ENCODE data around the gene FXN. TPM values are rescaled to one million over a fixed set of nuclear protein-coding genes. Genes with fewer than 3 reads are reported as not detected.
A peak's percentile ranks its signal among the peaks of the same experiment; 100 is the strongest.

The FXN gene
- total and polyA plus RNA-seq, 4 experiments from 2014 or later: 14.6 to 65.6 (median 33.2) TPM

GRCh38 chr9:69020301-69021145 lies 15.0 kb upstream of the FXN start:
- Mint-ChIP-seq H3K9me3 (peaks cover 0 to 3% (median 0%) of the 10 kb centered on the region in 8 donors), H3K27me3 (no peaks in the 10 kb centered on the region), H3K36me3 (no peaks in the 10 kb centered on the region), H3K4me3 (peak overlapping the region in 6 of 8 donors; percentile 7 to 73 (median 58)), H3K27ac (peak overlapping the region; percentile 1 to 86 (median 68)), H3K4me1 (peaks cover 17 to 35% (median 25%) of the 10 kb centered on the region in 4 donors)
- ChIA-PET CTCF (ENCODE audit: partially characterized antibody) (interaction anchor here (0.9 to 2.8 kb wide), 12 partner anchors 8 to 437 kb away, joined by 3 to 40 read pairs (median 4); partner anchors contain the start of gene FXN), POLR2A (ENCODE audit: partially characterized antibody) (interaction anchor here (1.0 to 1.8 kb wide), 9 partner anchors 8 to 241 kb away, joined by 3 to 18 read pairs (median 6); partner anchors contain the start of gene FXN)
- Histone ChIP-seq H3K4me1 (ENCODE audit: insufficient read depth, low read length) (peaks cover 24% of the 10 kb centered on the region), H3K9me3 (ENCODE audit: control insufficient read depth in 1 of 2, low read length in 2 of 2) (no peaks in the 10 kb centered on the region), H3K27ac (ENCODE audit: low read depth, low read length) (no peak overlapping the region), H3K4me3 (ENCODE audit: low read length in 2 of 2) (no peak overlapping the region), H3K36me3 (ENCODE audit: insufficient read depth, low read length) (no peaks in the 10 kb centered on the region), H3K27me3 (ENCODE audit: insufficient read depth, low read length) (no peaks in the 10 kb centered on the region)
- no peak for DNase-seq
- intact Hi-C loops (cut with micrococcal nuclease): loop anchor here (1.0 kb wide), 1 partner anchor 15 kb away; the partner anchor contains the start of gene FXN

- Histone ChIP-seq H3K27ac (ENCODE audit: low read depth, low read length) (no peak overlapping the region), H3K27me3 (ENCODE audit: insufficient read depth, low read length) (no peaks in the 10 kb centered on the region), H3K36me3 (ENCODE audit: insufficient read depth, low read length) (no peaks in the 10 kb centered on the region), H3K4me1 (ENCODE audit: insufficient read depth, low read length) (peaks cover 42% of the 10 kb centered on the region), H3K4me3 (ENCODE audit: low read length in 2 of 2) (no peak overlapping the region), H3K9me3 (ENCODE audit: control insufficient read depth in 1 of 2, low read length in 2 of 2) (no peaks in the 10 kb centered on the region)
- H3K4me1 Mint-ChIP-seq: peaks cover 28 to 44% (median 37%) of the 10 kb centered on the region in 4 donors
- ChIA-PET POLR2A (ENCODE audit: partially characterized antibody) (interaction anchor here (2.6 kb wide), 1 partner anchor 12 kb away, joined by 14 read pairs; the partner anchor contains the start of gene FXN), CTCF (ENCODE audit: partially characterized antibody) (interaction anchor here (1.8 to 5.3 kb wide), 3 partner anchors 11 to 26 kb away, joined by 6 to 43 read pairs (median 7); partner anchors contain the start of gene FXN)
- intact Hi-C loops (cut with micrococcal nuclease): no loop called here
- DNase-seq: no peak
- no peaks in the 10 kb centered on the region for H3K36me3 Mint-ChIP-seq
- H3K27me3 Mint-ChIP-seq: no peaks in the 10 kb centered on the region
- H3K9me3 Mint-ChIP-seq: peaks cover 0 to 2% (median 0%) of the 10 kb centered on the region in 8 donors
- H3K27ac Mint-ChIP-seq: peak overlapping the region in 1 of 7 donors; percentile 32
- no peak overlapping the region for H3K4me3 Mint-ChIP-seq
Observed at GRCh38 chr9:69023650-69024049, 11.9 kb upstream of the FXN start.

GRCh38 chr9:69027355-69028097 lies 8.0 kb upstream of the FXN start:
- H3K4me1 Mint-ChIP-seq: peaks cover 27 to 55% (median 41%) of the 10 kb centered on the region in 4 donors
- H3K36me3 Mint-ChIP-seq: no peaks in the 10 kb centered on the region
- Histone ChIP-seq H3K9me3 (ENCODE audit: control insufficient read depth in 1 of 2, low read length in 2 of 2) (no peaks in the 10 kb centered on the region), H3K4me3 (ENCODE audit: low read length in 2 of 2) (no peak overlapping the region), H3K27me3 (ENCODE audit: insufficient read depth, low read length) (no peaks in the 10 kb centered on the region), H3K4me1 (ENCODE audit: insufficient read depth, low read length) (peaks cover 49% of the 10 kb centered on the region), H3K27ac (ENCODE audit: low read depth, low read length) (no peak overlapping the region), H3K36me3 (ENCODE audit: insufficient read depth, low read length) (no peaks in the 10 kb centered on the region)
- intact Hi-C loops (cut with micrococcal nuclease): loop anchor here (1.0 kb wide), 3 partner anchors 8 to 443 kb away; partner anchors contain the start of gene FXN
- H3K9me3 Mint-ChIP-seq: peaks cover 0 to 10% (median 6%) of the 10 kb centered on the region in 8 donors
- H3K27ac Mint-ChIP-seq: peak overlapping the region in 5 of 7 donors; percentile 3 to 41 (median 18)
- peak in 4 of 5 donors; percentile 56 to 63 (median 58) for DNase-seq
- peak overlapping the region in 4 of 8 donors; percentile 3 to 64 (median 35) for H3K4me3 Mint-ChIP-seq
- CTCF ChIA-PET (ENCODE audit: partially characterized antibody): interaction anchor here (0.6 to 5.3 kb wide), 13 partner anchors 7 to 444 kb away, joined by 3 to 43 read pairs (median 4); partner anchors contain the start of gene FXN
- POLR2A ChIA-PET (ENCODE audit: partially characterized antibody): interaction anchor here (1.4 to 1.9 kb wide), 2 partner anchors 8 to 247 kb away, joined by 3 to 5 read pairs; partner anchors contain the start of gene FXN
- H3K27me3 Mint-ChIP-seq: no peaks in the 10 kb centered on the region

GRCh38 chr9:69028754-69029153 lies 6.8 kb upstream of the FXN start:
- Histone ChIP-seq H3K36me3 (ENCODE audit: insufficient read depth, low read length) (no peaks in the 10 kb centered on the region), H3K9me3 (ENCODE audit: control insufficient read depth in 1 of 2, low read length in 2 of 2) (no peaks in the 10 kb centered on the region), H3K27ac (ENCODE audit: low read depth, low read length) (no peak overlapping the region), H3K27me3 (ENCODE audit: insufficient read depth, low read length) (no peaks in the 10 kb centered on the region), H3K4me3 (ENCODE audit: low read length in 2 of 2) (no peak overlapping the region), H3K4me1 (ENCODE audit: insufficient read depth, low read length) (peaks cover 49% of the 10 kb centered on the region)
- DNase-seq: peak; percentile 62 to 79 (median 65)
- POLR2A ChIA-PET (ENCODE audit: partially characterized antibody): interaction anchor here (1.6 to 1.9 kb wide), 2 partner anchors 8 to 248 kb away, joined by 5 read pairs; a partner anchor contains a TSS
- CTCF ChIA-PET (ENCODE audit: partially characterized antibody): interaction anchor here (0.9 to 1.8 kb wide), 12 partner anchors 7 to 445 kb away, joined by 3 to 11 read pairs (median 4); partner anchors contain the start of gene FXN
- intact Hi-C loops (cut with micrococcal nuclease): no loop called here
- peak overlapping the region in 6 of 7 donors; percentile 6 to 73 (median 40) for H3K27ac Mint-ChIP-seq
- peak overlapping the region in 7 of 8 donors; percentile 29 to 80 (median 60) for H3K4me3 Mint-ChIP-seq
- H3K27me3 Mint-ChIP-seq: no peaks in the 10 kb centered on the region
- peaks cover 27 to 52% (median 41%) of the 10 kb centered on the region in 4 donors for H3K4me1 Mint-ChIP-seq
- H3K36me3 Mint-ChIP-seq: no peaks in the 10 kb centered on the region
- H3K9me3 Mint-ChIP-seq: peaks cover 0 to 10% (median 6%) of the 10 kb centered on the region in 8 donors

- H3K27me3 ChIP-seq (ENCODE audit: insufficient read depth, low read length): no peaks in the 10 kb centered on the region
- peaks cover 0 to 10% (median 6%) of the 10 kb centered on the region in 8 donors for H3K9me3 Mint-ChIP-seq
- no peaks in the 10 kb centered on the region for H3K9me3 ChIP-seq (ENCODE audit: control insufficient read depth in 1 of 2, low read length in 2 of 2)
- DNase-seq: no peak
- H3K27ac ChIP-seq (ENCODE audit: low read depth, low read length): no peak overlapping the region
- H3K4me1 ChIP-seq (ENCODE audit: insufficient read depth, low read length): peaks cover 49% of the 10 kb centered on the region
- ChIA-PET CTCF (ENCODE audit: partially characterized antibody) (interaction anchor here (0.9 to 1.8 kb wide), 4 partner anchors 9 to 149 kb away, joined by 3 to 11 read pairs (median 6); no protein-coding TSS in a partner anchor), POLR2A (ENCODE audit: partially characterized antibody) (interaction anchor here (0.5 to 1.6 kb wide), 2 partner anchors 9 to 368 kb away, joined by 3 to 5 read pairs; no protein-coding TSS in a partner anchor)
- H3K27ac Mint-ChIP-seq: peak overlapping the region in 5 of 7 donors; percentile 2 to 36 (median 13)
- H3K4me1 Mint-ChIP-seq: peaks cover 27 to 52% (median 40%) of the 10 kb centered on the region in 4 donors
- no peaks in the 10 kb centered on the region for H3K36me3 ChIP-seq (ENCODE audit: insufficient read depth, low read length)
- peak overlapping the region in 4 of 8 donors; percentile 2 to 80 (median 48) for H3K4me3 Mint-ChIP-seq
- no peaks in the 10 kb centered on the region for H3K36me3 Mint-ChIP-seq
- H3K27me3 Mint-ChIP-seq: no peaks in the 10 kb centered on the region
- intact Hi-C loops (cut with micrococcal nuclease): no loop called here
- no peak overlapping the region for H3K4me3 ChIP-seq (ENCODE audit: low read length in 2 of 2)
Observed at GRCh38 chr9:69029535-69029934, 6.0 kb upstream of the FXN start.

- no peaks in the 10 kb centered on the region for H3K9me3 ChIP-seq (ENCODE audit: control insufficient read depth in 1 of 2, low read length in 2 of 2)
- peaks cover 31 to 59% (median 42%) of the 10 kb centered on the region in 4 donors for H3K4me1 Mint-ChIP-seq
- intact Hi-C loops (cut with micrococcal nuclease): loop anchor here (10.0 kb wide), 1 partner anchor 1384 kb away; the partner anchor contains the start of gene KLF9
- H3K4me3 Mint-ChIP-seq: no peak overlapping the region
- CTCF ChIA-PET (ENCODE audit: partially characterized antibody): interaction anchor here (0.6 to 5.9 kb wide), 8 partner anchors 6 to 450 kb away, joined by 3 to 43 read pairs (median 5); no protein-coding TSS in a partner anchor
- peaks cover 55% of the 10 kb centered on the region for H3K4me1 ChIP-seq (ENCODE audit: insufficient read depth, low read length)
- no peaks in the 10 kb centered on the region for H3K27me3 ChIP-seq (ENCODE audit: insufficient read depth, low read length)
- H3K36me3 Mint-ChIP-seq: peaks cover 0 to 1% of the 10 kb centered on the region in 2 donors
- H3K4me3 ChIP-seq (ENCODE audit: low read length in 2 of 2): no peak overlapping the region
- H3K27ac ChIP-seq (ENCODE audit: low read depth, low read length): no peak overlapping the region
- H3K27me3 Mint-ChIP-seq: no peaks in the 10 kb centered on the region
- no peaks in the 10 kb centered on the region for H3K36me3 ChIP-seq (ENCODE audit: insufficient read depth, low read length)
- no peak for DNase-seq
- H3K27ac Mint-ChIP-seq: peak overlapping the region; percentile 11 to 84 (median 31)
- H3K9me3 Mint-ChIP-seq: peaks cover 0 to 10% (median 5%) of the 10 kb centered on the region in 8 donors
- POLR2A ChIA-PET (ENCODE audit: partially characterized antibody): interaction anchor here (0.5 to 1.4 kb wide), 2 partner anchors 8 to 11 kb away, joined by 3 to 6 read pairs; no protein-coding TSS in a partner anchor
Observed at GRCh38 chr9:69030851-69031645, 4.5 kb upstream of the FXN start.

Measured in CD4-positive, alpha-beta memory T cell (primary cell).